Non-pigmented ciliary epithelial cell (primary cell): ENCODE data around the gene ACTR3C.
"Not testable (repeated sequence)": the region's sequence is repeated elsewhere in the genome, so short reads cannot be mapped to it uniquely, and the experiment has no call there.

Source experiments
- DNase-seq: peaks from one replicate; pipeline ENCODE4 v3.0.0-alpha.2; 2010; ENCODE audit warnings: low read depth

The ACTR3C gene

GRCh38 chr7:150281681-150282403 is 41.5 kb downstream of the ACTR3C start:
- DNase-seq: not testable (repeated sequence)

- DNase-seq: not testable (repeated sequence)
These were observed 45.0 kb downstream of the ACTR3C start for GRCh38 chr7:150278383-150278782.

GRCh38 chr7:150276132-150276695 is 47.1 kb downstream of the ACTR3C start:
- DNase-seq: not testable (repeated sequence)

DNA sequence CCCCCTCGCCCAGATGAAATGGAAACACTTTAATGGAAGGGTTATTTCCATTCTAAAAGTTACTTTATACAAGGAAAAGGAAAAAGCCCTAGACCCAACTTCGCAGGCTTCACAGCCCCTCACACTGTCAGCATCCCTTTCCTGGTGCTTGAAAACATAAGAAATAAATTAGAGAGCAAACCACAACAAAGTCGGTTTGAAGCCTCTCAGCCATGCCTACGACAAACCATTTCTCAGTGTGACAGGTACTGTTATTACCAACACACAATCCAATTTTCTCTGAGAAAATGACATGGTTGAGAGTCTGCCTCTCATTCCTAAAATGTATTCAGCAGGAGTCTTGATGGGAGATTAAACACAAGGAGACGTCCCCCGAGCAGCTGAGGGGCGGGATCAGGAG is 51.4 kb downstream of the ACTR3C start:
- not testable (repeated sequence) for DNase-seq

GRCh38 chr7:150270101-150270824 is 53.1 kb downstream of the ACTR3C start:
- DNase-seq: not testable (repeated sequence)

GRCh38 chr7:150268798-150269197 is 54.5 kb downstream of the ACTR3C start:
- DNase-seq: not testable (repeated sequence)

GRCh38 chr7:150268287-150268686 is 55.1 kb downstream of the ACTR3C start:
- DNase-seq: not testable (repeated sequence)

GRCh38 chr7:150266953-150267665 is 56.2 kb downstream of the ACTR3C start:
- DNase-seq: not testable (repeated sequence)

DNA sequence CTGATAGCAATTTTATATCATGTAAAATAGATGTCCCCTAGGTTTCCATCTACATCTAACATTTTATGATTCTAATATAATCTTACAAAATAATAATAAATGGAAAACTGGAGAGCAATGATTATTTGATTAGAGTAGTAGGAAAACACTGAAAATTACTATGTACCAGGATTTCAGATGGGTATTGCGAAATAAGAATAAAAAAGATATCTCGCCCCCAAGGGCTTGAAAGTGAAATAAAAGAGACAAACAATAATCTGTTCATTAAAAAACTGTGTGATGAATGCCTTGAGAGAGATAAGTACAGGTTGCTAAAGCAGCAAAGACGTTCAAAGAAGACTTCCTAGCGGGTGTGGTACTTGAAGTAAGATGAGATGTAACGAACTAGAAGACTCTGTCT is 60.7 kb downstream of the ACTR3C start:
- DNase-seq: not testable (repeated sequence)

DNA sequence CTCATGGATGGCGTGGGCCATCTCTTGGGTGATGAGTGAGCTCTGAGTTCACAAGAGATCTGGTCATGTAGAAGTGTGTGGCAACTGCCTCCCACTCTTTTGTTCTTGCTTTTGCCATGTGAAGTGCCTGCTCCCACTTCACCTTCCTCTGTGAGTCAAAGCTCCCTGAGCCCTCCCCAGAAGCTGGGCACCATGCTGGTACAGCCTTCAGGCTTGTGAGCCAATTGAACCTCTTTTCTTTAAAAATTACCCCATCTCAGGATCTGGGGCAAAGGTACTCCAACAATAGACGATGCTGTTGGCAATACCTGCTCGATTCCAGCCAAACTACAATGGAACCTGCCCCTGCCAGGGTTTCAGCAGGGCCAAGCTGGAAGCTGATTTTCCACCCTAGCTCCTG is 75.6 kb downstream of the ACTR3C start:
- not testable (repeated sequence) for DNase-seq

GRCh38 chr7:150245208-150245607 is 78.1 kb downstream of the ACTR3C start:
- not testable (repeated sequence) for DNase-seq

GRCh38 chr7:150242935-150243334 is 80.4 kb downstream of the ACTR3C start:
- DNase-seq: not testable (repeated sequence)

GRCh38 chr7:150225444-150225843 is 97.9 kb downstream of the ACTR3C start:
- not testable (repeated sequence) for DNase-seq

GRCh38 chr7:150222083-150222972 is 101.0 kb downstream of the ACTR3C start:
- DNase-seq: not testable (repeated sequence)

GRCh38 chr7:150220673-150221181 is 102.6 kb downstream of the ACTR3C start:
- not testable (repeated sequence) for DNase-seq

DNA sequence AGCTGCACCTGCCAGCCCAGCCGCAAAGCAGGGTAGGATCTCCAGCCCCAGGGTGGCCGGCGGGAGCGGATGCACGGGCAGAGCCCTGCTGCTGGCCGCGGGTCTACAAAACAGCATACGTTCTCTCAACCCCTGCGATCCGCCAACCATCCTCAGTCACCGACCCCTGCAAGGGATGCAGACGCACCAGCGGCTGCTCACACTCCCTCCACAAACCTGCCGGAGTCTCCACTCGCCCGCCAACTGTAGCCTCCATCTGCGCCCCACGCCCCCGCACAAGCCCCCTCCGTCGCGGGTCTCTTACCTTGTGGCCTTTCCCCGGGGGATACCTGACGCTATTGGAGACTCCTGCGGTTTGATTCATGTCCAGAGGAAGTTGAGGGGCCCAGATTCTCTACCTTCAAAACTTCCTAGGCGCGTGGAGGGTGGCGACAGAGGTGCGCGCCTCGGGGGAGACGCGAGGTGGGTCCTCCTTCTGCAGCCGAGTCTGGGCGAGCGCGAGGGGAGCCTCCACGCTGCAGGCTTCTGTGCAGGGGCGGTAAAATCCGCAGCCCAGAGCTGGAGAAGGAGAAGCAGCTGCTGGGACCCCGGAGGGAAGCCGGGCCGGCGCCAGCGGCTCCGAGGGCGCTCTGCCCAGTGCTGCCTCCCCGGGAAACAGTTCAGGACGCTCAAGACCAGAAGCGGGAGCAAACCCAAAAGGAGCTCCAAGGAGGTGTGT is 103.2 kb downstream of the ACTR3C start:
- DNase-seq: not testable (repeated sequence)

DNA sequence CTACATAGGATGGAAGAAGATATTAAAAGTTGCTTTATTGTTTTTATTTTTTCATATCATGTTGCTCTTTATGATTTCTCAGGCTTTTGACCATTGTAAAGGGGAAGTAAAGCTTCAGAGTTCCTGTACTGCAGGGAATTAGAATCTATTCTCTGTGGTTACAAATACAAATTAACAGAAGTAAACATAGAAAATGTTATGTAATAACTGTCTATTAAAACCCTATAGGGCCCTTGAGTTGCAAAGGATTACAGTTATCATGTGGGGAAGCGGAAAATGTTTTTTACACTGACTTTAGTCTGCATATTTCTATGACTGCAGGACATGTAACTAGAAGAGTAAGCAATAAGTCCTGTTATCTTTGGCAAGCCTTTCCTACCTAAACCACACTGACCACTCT is 116.5 kb downstream of the ACTR3C start:
- DNase-seq: not testable (repeated sequence)

DNA sequence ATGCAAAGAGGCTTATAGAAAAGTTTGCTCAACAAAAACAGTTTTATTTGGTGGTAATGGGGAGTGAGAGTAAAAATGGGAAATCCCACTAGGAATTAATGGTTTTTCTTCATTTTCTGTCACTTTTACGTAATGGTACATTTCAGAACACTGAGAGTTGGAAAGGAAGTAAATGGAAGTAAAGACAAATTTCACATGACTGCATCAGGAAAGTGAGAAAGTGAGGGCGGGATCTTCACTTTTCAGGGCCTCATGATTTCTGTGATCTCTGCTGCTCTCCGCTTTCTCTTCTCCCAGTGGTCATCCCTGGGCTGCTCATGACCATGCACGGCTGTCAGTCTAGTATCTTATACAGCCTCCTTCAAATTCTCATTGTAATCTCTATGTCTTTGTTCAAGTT is 117.5 kb downstream of the ACTR3C start:
- DNase-seq: not testable (repeated sequence)

DNA sequence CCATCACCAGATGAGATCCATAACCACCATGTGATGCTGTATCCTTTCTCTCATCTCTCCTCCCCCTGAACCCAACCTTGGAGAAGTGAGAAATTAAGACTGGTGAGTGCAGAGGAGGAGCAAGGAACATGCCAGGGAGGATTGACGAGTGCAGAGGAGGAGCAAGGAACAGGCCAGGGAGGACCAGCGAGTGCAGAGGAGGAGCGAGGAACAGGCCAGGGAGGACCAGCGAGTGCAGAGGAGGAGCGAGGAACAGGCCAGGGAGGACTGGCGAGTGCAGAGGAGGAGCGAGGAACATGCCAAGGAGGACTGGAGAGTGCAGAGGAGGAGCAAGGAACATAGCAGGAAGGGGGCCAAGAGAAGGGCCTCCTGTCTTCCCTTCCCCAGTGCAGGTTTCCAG is 118.8 kb downstream of the ACTR3C start:
- not testable (repeated sequence) for DNase-seq

- not testable (repeated sequence) for DNase-seq
These were observed 120.5 kb downstream of the ACTR3C start for GRCh38 chr7:150202894-150203293.
